Vagina (tissue), 2 donors: ENCODE data around the gene SNTA1. TPM values are rescaled to one million over a fixed set of nuclear protein-coding genes. Genes with fewer than 3 reads are reported as not detected.

Experiments
- DNase-seq, 2 donors: peaks; one replicate each; pipeline ENCODE4 v3.0.0-alpha.2; 2017; ENCODE audit errors: extremely low spot score in 2 of 2
- H3K27ac ChIP-seq: fragments of 200-600 bp; sonication (generic); one replicate; pipeline ENCODE4 v1.5.1; 2019
- H3K27me3 ChIP-seq: fragments of 200-600 bp; sonication (generic); one replicate; pipeline ENCODE4 v1.5.1; 2019
- H3K36me3 ChIP-seq, 2 donors: fragments of 200-600 bp; sonication (generic); one replicate each; pipeline ENCODE4 v1.5.1; 2017 to 2019
- H3K4me1 ChIP-seq: fragments of 200-600 bp; sonication (generic); one replicate; pipeline ENCODE4 v1.5.1; 2019
- H3K4me3 ChIP-seq, 2 donors: fragments of 200-600 bp; sonication (generic); 1 replicate in 1 of 2; 2 replicates in 1 of 2; pipeline ENCODE4 v1.5.1; 2016 to 2019
- H3K9me3 ChIP-seq: fragments of 200-600 bp; sonication (generic); one replicate; pipeline ENCODE4 v1.5.1; 2019
- POLR2A ChIP-seq, 2 donors: fragments of 450-650 bp; IDR thresholded peaks; one replicate each; pipeline ENCODE4 v1.6.1; 2017; ENCODE audit warnings: antibody characterized with exemption in 2 of 2, mild to moderate bottlenecking in 2 of 2, moderate library complexity in 2 of 2
- POLR2AphosphoS5 ChIP-seq, 2 donors: sonication (generic); formaldehyde crosslinking; IDR thresholded peaks; one replicate each; pipeline ENCODE4 v1.9.0; 2017; ENCODE audit warnings: antibody characterized with exemption in 2 of 2, mild to moderate bottlenecking in 2 of 2, low read depth in 1 of 2; ENCODE audit not compliant: insufficient read depth in 1 of 2
- intact Hi-C: fragments of 100-400 bp; cut with DNase I; formaldehyde crosslinking; loops from one replicate; pipeline ENCODE4 v1.15.1; 2023
- total RNA-seq: library from RNA; depleted of rRNA; stranded (reverse); fragments of >200 nt; gene quantifications from one replicate; pipeline ENCODE4 v1.2.3, GENCODE V29; 2016
- TF ChIP-seq, protein P1 (sequence below), 3 experiments: fragments of 450-650 bp in 2 of 3; fragments of 200-600 bp in 1 of 3; sonication (generic) in 1 of 3; IDR thresholded peaks; one replicate each; pipeline ENCODE4 v1.5.1; 2017 to 2019; ENCODE audit warnings: antibody characterized with exemption in 3 of 3, mild to moderate bottlenecking in 2 of 3, moderate library complexity in 2 of 3

Gene SNTA1
- total RNA-seq, 1 donor from 2014 or later: 23.8 TPM

DNA sequence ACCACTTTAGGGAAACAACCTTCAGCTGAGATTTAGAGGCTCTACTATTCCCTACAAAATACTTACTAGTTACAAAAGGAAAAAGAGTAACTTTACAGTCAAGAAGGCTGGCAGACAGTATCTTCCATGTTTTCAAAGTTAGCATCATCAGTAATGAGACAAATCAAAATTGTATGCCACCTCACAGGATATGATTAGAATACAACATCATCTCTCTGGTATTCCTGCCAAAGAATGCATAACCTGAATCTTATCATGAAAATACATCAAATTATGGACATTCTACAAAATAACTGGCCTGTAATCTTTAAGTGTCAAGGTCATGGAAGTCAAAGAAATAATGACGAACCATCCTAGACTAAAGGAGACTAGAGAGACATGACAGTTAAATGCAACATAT lies 80.7 kb downstream of the SNTA1 start:
- TF ChIP-seq POLR2AphosphoS5 (IDR thresholded peaks at IDR 0.05; ENCODE audit: insufficient read depth in 1 of 2, low read depth in 1 of 2) (no peak), POLR2A (IDR thresholded peaks at IDR 0.05) (no peak)
- TF ChIP-seq, protein P1, sequence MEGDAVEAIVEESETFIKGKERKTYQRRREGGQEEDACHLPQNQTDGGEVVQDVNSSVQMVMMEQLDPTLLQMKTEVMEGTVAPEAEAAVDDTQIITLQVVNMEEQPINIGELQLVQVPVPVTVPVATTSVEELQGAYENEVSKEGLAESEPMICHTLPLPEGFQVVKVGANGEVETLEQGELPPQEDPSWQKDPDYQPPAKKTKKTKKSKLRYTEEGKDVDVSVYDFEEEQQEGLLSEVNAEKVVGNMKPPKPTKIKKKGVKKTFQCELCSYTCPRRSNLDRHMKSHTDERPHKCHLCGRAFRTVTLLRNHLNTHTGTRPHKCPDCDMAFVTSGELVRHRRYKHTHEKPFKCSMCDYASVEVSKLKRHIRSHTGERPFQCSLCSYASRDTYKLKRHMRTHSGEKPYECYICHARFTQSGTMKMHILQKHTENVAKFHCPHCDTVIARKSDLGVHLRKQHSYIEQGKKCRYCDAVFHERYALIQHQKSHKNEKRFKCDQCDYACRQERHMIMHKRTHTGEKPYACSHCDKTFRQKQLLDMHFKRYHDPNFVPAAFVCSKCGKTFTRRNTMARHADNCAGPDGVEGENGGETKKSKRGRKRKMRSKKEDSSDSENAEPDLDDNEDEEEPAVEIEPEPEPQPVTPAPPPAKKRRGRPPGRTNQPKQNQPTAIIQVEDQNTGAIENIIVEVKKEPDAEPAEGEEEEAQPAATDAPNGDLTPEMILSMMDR (IDR thresholded peaks at IDR 0.05): no peak
- Histone ChIP-seq H3K27me3 (no peaks in the 10 kb centered on the region), H3K9me3 (no peaks in the 10 kb centered on the region), H3K27ac (no peak overlapping the region), H3K36me3 (peaks cover 0 to 81% of the 10 kb centered on the region in 2 donors), H3K4me1 (no peaks in the 10 kb centered on the region), H3K4me3 (no peak overlapping the region)
- intact Hi-C loops: no loop called here
- DNase-seq: no peak

GRCh38 chr20:33359399-33360261 lies 83.9 kb downstream of the SNTA1 start:
- DNase-seq: no peak
- Histone ChIP-seq H3K36me3 (peaks cover 0 to 66% of the 10 kb centered on the region in 2 donors), H3K4me3 (no peak overlapping the region), H3K4me1 (no peaks in the 10 kb centered on the region), H3K27me3 (no peaks in the 10 kb centered on the region), H3K9me3 (no peaks in the 10 kb centered on the region), H3K27ac (no peak overlapping the region)
- intact Hi-C loops: no loop called here
- TF ChIP-seq POLR2AphosphoS5 (IDR thresholded peaks at IDR 0.05; ENCODE audit: insufficient read depth in 1 of 2, low read depth in 1 of 2) (no peak), POLR2A (IDR thresholded peaks at IDR 0.05) (no peak)
- TF ChIP-seq, protein P1 (IDR thresholded peaks at IDR 0.05): no peak

Other genes with a start within 250 kb of the SNTA1 start
- not detected for gene BPIFA3, start 226.4 kb downstream of the SNTA1 start, total RNA-seq
- gene BPIFA1, start 207.8 kb downstream of the SNTA1 start, total RNA-seq: not detected
- not detected for gene BPIFB1, start 160.5 kb downstream of the SNTA1 start, total RNA-seq
- gene CDK5RAP1, start 42.2 kb downstream of the SNTA1 start, total RNA-seq: 15.0 TPM
- gene CBFA2T2, start 46.3 kb upstream of the SNTA1 start, total RNA-seq: 34.9 TPM
- not detected for gene C20orf144, start 218.6 kb upstream of the SNTA1 start, total RNA-seq
- gene ACTL10, start 223.2 kb upstream of the SNTA1 start, total RNA-seq: 1.5 TPM
- gene NECAB3, start 230.7 kb upstream of the SNTA1 start, total RNA-seq: 29.2 TPM
- 0.49 TPM for gene E2F1, start 242.6 kb upstream of the SNTA1 start, total RNA-seq